H1 (cell line): Measurements from ENCODE around the gene POLN. TPM values are rescaled to one million over a fixed set of nuclear protein-coding genes. Genes with fewer than 3 reads are reported as not detected.

ENCODE experiments used
- BRCA1 ChIP-seq: IDR thresholded peaks from 2 replicates; pipeline ENCODE4 v1.6.1; 2012; ENCODE audit warnings: low read depth, low read length, improper control_type of control experiment
- CHD1 ChIP-seq: IDR thresholded peaks from 2 replicates; pipeline ENCODE4 v1.6.1; 2012; ENCODE audit warnings: low read depth, low read length, improper control_type of control experiment
- EGR1 ChIP-seq: IDR thresholded peaks from 2 replicates; pipeline ENCODE4 v1.6.1; 2011; ENCODE audit warnings: low read depth, low read length, borderline replicate concordance
- EP300 ChIP-seq, 2 experiments: IDR thresholded peaks; 1 replicate in 1 of 2; 2 replicates in 1 of 2; pipeline ENCODE4 v1.6.1; 2011 to 2012; ENCODE audit warnings: low read depth in 2 of 2, low read length in 2 of 2, mild to moderate bottlenecking in 2 of 2, borderline replicate concordance in 1 of 2, inconsistent platforms in 1 of 2, moderate library complexity in 1 of 2
- MAFK ChIP-seq: IDR thresholded peaks from 2 replicates; pipeline ENCODE4 v1.6.1; 2012; ENCODE audit warnings: low read depth, mild to moderate bottlenecking, improper control_type of control experiment, low read length
- NRF1 ChIP-seq: IDR thresholded peaks from 2 replicates; pipeline ENCODE4 v1.6.1; 2011; ENCODE audit warnings: mild to moderate bottlenecking, low read depth, low read length, improper control_type of control experiment
- RFX5 ChIP-seq: IDR thresholded peaks from 2 replicates; pipeline ENCODE4 v1.6.1; 2011; ENCODE audit warnings: low read depth, low read length, improper control_type of control experiment, borderline replicate concordance
- SP4 ChIP-seq: IDR thresholded peaks from 2 replicates; pipeline ENCODE4 v1.6.1; 2012; ENCODE audit warnings: low read length, inconsistent platforms
- ZNF274 ChIP-seq: IDR thresholded peaks from 2 replicates; pipeline ENCODE4 v1.7.0; 2012; ENCODE audit warnings: low read length, borderline replicate concordance; ENCODE audit errors: extremely low read depth
- polyA plus RNA-seq, 7 experiments: library from polyadenylated mRNA; depleted of rRNA in 3 of 7; stranded (reverse) in 5 of 7; unstranded in 2 of 7; fragments of >200 nt in 5 of 7; fragments of 200-250 nt in 2 of 7; gene quantifications; 1 replicate in 5 of 7; 2 replicates in 1 of 7; 4 replicates in 1 of 7; pipeline versions ENCODE4 v1.2.1 to v1.2.3, GENCODE V29; 2011 to 2013; ENCODE audit warnings: missing spikeins in 2 of 7, mixed read lengths in 2 of 7
- total RNA-seq: library from RNA; stranded (reverse); fragmentation: NEBNext Ultra II Directional; extraction: Animal tissue kit (Norgen Biotek cat#: 25700); gene quantifications from 2 replicates; pipeline ENCODE4 v1.2.1, GENCODE V29; 2021

Gene POLN
- total and polyA plus RNA-seq, 2 of the 8 experiments (the other 6 are each of a cell fraction or from before 2014, with no cell fraction given), result 0.98 to 1.5 TPM

- TF ChIP-seq EP300 (IDR thresholded peaks at IDR 0.05; ENCODE audit: borderline replicate concordance in 1 of 2, low read depth in 2 of 2, low read length in 2 of 2) (no peak), RFX5 (no peak), CHD1 (no peak), MAFK (no peak), SP4 (no peak), BRCA1 (no peak), ZNF274 (no peak), EGR1 (no peak), NRF1 (no peak)
These were observed 178.2 kb downstream of the POLN start (continued) for GRCh38 chr4:2063557-2064275.
